GM12875 (cell line): ENCODE data around the gene TPSAB1.

Experiments used
- H3K4me3 ChIP-seq: one replicate; pipeline ENCODE4 v1.5.1; 2011; ENCODE audit warnings: low read depth, low read length, control low read depth
- TF ChIP-seq, protein P1 (sequence below): IDR thresholded peaks from 2 replicates; pipeline ENCODE4 v1.5.1; 2011; ENCODE audit warnings: low read depth, mild to moderate bottlenecking, control low read depth, inconsistent platforms, low read length, moderate library complexity, borderline replicate concordance; ENCODE audit not compliant: insufficient read depth

TPSAB1 gene

DNA sequence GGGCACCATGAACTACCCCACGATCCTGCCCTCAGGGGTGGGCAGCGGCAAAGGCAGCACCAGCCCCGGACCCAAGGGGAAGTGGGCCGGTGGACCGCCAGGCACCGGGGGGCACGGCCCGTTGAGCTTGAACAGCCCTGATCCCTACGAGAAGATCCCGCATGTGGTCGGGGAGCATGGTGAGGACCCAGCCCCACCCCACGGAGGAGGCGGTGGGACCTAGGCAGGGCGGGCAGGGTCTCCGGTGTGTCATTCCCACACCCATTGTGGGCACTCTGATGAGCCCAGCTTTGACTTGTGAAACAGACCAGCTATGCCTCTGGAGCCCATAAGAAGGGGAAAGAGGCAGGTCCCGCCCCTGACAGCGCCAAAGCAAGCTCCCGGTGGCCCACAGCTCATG, 38.2 kb upstream of the TPSAB1 start:
- TF ChIP-seq, protein P1, sequence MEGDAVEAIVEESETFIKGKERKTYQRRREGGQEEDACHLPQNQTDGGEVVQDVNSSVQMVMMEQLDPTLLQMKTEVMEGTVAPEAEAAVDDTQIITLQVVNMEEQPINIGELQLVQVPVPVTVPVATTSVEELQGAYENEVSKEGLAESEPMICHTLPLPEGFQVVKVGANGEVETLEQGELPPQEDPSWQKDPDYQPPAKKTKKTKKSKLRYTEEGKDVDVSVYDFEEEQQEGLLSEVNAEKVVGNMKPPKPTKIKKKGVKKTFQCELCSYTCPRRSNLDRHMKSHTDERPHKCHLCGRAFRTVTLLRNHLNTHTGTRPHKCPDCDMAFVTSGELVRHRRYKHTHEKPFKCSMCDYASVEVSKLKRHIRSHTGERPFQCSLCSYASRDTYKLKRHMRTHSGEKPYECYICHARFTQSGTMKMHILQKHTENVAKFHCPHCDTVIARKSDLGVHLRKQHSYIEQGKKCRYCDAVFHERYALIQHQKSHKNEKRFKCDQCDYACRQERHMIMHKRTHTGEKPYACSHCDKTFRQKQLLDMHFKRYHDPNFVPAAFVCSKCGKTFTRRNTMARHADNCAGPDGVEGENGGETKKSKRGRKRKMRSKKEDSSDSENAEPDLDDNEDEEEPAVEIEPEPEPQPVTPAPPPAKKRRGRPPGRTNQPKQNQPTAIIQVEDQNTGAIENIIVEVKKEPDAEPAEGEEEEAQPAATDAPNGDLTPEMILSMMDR = no peak
- H3K4me3 ChIP-seq = no peak overlapping the region

DNA sequence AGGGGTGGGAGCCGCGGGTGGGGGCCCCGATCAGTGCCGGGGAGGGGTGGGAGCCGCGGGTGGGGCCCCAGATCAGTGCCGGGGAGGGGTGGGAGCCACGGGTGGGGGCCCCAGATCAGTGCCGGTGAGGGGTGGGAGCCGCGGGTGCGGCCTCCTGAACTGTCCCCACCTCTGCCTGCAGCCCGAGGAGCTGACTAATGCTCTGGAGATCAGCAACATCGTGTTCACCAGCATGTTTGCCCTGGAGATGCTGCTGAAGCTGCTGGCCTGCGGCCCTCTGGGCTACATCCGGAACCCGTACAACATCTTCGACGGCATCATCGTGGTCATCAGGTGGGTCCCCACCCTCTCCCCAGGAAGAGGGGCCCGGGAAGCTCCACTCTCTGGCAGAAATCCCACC, 35.6 kb upstream of the TPSAB1 start:
- TF ChIP-seq, protein P1 = no peak

DNA sequence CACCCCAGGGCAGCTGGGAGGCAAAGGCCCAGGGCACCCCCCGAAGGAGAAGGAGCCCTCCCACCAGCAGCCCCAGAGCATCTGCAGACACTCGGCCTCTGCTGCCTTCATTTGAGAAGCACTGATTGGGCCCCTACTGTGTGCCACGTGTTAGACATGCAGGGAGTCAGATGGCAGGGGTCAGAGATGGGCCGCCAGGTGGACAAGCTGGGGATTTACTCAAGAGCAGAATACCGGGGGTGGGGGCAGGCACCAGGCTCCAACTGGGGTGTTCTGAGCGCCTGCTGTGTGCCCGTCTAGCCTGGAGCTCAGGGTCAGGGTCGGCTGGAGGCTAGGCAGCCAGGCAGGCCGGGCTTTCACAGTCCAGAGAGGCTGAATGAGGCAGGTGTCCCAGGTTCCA, 34.2 kb upstream of the TPSAB1 start:
- TF ChIP-seq, protein P1 = no peak
- H3K4me3 ChIP-seq = no peak overlapping the region

More for the DNA sequence above, 35.6 kb upstream of the TPSAB1 start:
- no peak overlapping the region for H3K4me3 ChIP-seq

DNA sequence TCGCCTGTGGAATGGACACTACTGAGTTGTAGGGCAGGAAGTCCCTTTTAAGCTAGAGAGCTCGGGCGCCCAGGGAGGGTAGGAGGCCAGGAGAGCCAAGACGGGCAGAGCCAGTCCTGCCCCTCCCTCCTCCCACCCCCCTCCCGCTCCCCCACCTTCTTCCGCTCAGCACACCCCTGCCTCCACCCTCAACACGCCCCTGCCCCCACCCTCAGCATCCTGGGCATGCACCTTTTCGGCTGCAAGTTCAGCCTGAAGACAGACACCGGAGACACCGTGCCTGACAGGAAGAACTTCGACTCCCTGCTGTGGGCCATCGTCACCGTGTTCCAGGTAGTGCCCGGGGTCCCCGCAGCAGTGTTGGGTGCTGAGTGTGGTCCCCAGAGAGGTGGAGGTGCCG, 33.7 kb upstream of the TPSAB1 start:
- H3K4me3 ChIP-seq = no peak overlapping the region
- TF ChIP-seq, protein P1 = no peak

DNA sequence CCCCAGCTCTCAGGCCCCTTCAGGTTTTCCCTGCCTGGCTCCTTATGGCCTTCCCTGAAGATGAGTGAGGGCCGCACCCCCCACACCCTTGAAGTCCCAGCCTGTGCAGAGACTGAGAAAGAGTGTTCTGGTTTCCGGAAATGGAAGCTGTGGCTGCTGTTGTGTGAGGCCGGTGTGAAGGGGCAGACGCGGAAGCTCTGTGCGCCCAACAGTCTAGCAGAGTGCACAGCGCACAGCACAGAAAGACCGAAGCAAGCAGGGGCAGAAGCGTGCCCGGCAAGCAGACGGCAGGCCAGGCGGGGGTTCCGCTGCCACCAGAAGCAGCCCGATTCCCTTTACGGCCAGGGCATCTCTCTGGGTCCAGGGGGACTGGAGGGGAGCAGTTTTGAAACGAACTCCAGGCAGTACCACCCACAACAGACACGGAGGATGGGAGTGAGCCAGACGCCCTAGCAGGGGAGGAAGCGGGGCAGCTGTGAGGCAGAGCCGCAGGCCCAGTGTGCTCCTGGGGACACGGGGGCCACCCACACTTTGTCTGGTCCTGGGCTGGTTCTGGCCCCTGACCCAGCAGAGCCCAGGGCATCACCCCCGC, 32.2 kb upstream of the TPSAB1 start:
- H3K4me3 ChIP-seq = no peak overlapping the region
- TF ChIP-seq, protein P1 = no peak

DNA sequence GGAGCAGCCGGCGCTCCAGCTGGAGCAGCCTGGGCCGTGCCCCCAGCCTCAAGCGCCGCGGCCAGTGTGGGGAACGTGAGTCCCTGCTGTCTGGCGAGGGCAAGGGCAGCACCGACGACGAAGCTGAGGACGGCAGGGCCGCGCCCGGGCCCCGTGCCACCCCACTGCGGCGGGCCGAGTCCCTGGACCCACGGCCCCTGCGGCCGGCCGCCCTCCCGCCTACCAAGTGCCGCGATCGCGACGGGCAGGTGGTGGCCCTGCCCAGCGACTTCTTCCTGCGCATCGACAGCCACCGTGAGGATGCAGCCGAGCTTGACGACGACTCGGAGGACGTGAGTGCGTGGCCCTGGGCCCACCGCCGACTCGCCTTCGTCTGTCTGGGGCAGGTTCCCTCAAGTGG, 31.4 kb upstream of the TPSAB1 start:
- no peak overlapping the region for H3K4me3 ChIP-seq
- TF ChIP-seq, protein P1 = no peak

DNA sequence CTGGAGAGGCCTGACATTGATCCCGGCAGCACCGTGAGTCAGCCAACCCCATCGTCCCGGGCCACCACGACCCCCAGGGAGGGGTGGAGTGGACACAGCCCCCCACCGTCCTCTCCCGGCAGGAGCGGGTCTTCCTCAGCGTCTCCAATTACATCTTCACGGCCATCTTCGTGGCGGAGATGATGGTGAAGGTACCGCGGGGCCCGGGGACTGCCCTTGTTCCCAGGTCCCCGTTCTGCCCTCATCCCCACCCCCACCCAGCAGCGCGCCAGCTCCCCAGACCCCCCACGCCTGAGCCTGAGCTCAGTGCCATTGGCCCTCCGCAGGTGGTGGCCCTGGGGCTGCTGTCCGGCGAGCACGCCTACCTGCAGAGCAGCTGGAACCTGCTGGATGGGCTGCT, 30.0 kb upstream of the TPSAB1 start:
- TF ChIP-seq, protein P1 = no peak
- H3K4me3 ChIP-seq = no peak overlapping the region
